ENCODE data around the gene DHH.

DNA sequence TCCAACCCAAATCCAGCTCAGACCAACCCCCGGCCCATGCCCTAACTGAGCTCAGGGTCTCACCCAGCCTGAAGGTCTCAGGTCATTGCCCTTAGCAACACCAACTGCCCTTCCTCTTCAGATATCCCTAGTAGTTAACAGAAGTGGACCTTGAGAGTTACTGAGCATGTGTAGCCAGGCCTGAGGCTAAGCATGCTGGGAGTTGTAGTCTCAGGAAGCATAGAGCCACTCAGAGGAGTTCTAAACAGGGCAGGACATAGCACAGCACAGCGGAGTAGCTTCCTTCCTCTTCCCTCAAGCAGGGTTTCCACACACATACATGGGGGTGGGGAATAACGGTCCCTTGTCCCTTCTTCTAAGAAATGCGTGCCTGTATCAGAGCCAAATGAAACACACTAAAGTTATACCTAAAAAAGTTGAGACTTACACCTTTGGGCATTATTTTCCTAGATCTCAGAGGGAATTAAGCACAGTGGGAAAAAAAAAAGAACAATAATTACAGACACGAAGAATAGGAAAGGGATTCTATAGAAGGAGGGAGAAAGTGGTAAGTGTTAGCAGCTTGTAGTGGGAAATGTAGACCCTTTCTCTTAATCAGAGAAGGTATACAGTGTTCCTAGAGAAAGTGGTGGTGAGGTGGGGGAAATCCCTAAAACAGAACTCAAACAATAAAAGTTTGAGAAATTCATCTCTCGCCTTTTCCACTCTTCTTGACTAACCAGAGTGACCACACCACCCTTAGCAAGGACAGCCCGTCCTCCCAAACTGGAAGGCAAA lies 38.4 kb downstream of the DHH start:
- TF ChIP-seq, protein P1, sequence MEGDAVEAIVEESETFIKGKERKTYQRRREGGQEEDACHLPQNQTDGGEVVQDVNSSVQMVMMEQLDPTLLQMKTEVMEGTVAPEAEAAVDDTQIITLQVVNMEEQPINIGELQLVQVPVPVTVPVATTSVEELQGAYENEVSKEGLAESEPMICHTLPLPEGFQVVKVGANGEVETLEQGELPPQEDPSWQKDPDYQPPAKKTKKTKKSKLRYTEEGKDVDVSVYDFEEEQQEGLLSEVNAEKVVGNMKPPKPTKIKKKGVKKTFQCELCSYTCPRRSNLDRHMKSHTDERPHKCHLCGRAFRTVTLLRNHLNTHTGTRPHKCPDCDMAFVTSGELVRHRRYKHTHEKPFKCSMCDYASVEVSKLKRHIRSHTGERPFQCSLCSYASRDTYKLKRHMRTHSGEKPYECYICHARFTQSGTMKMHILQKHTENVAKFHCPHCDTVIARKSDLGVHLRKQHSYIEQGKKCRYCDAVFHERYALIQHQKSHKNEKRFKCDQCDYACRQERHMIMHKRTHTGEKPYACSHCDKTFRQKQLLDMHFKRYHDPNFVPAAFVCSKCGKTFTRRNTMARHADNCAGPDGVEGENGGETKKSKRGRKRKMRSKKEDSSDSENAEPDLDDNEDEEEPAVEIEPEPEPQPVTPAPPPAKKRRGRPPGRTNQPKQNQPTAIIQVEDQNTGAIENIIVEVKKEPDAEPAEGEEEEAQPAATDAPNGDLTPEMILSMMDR (IDR thresholded peaks at IDR 0.05; ENCODE audit: low read depth, low read length) = no peak
- TF ChIP-seq EZH2phosphoT487 (IDR thresholded peaks at IDR 0.05; ENCODE audit: low read depth) = no peak
